HG03575 (cell line): ENCODE data around the gene HEPN1.
A peak's percentile ranks its signal among the peaks of the same experiment; 100 is the strongest.

Experiments used
- ATAC-seq: cut with Tn5 transposase; IDR thresholded peaks from one replicate; pipeline ENCODE4 v1.9.1; 2021; ENCODE audit not compliant: unreplicated experiment, insufficient number of reproducible peaks, low FRiP score; ENCODE audit errors: extremely low read depth

Gene HEPN1

GRCh38 chr11:124896821-124897391 lies 22.1 kb upstream of the HEPN1 start:
- no peak for ATAC-seq

- no peak for ATAC-seq
Observed at GRCh38 chr11:124897674-124898262, 21.3 kb upstream of the HEPN1 start, which contains the start of gene ROBO4. Gene ROBO4 (minus strand): TSS chr11:124897865. CDS start chr11:124897795, 70 bp downstream.

GRCh38 chr11:124898263-124898680 lies 20.8 kb upstream of the HEPN1 start:
- ATAC-seq = no peak

- ATAC-seq = no peak
Observed at GRCh38 chr11:124898711-124899110, 20.3 kb upstream of the HEPN1 start.

GRCh38 chr11:124899383-124900145 lies 19.5 kb upstream of the HEPN1 start:
- ATAC-seq = no peak

GRCh38 chr11:124900464-124900863 lies 18.6 kb upstream of the HEPN1 start:
- ATAC-seq = no peak

GRCh38 chr11:124902616-124903015 lies 16.4 kb upstream of the HEPN1 start:
- no peak for ATAC-seq

GRCh38 chr11:124915541-124916369 lies 3.3 kb upstream of the HEPN1 start:
- ATAC-seq = no peak

GRCh38 chr11:124916370-124916710 lies 2.7 kb upstream of the HEPN1 start:
- ATAC-seq = no peak

- no peak for ATAC-seq
Observed at GRCh38 chr11:124917115-124917637, 1.9 kb upstream of the HEPN1 start.

- no peak for ATAC-seq
Observed at GRCh38 chr11:124919898-124920297, 848 bp downstream of the HEPN1 start.

- no peak for ATAC-seq
Observed at GRCh38 chr11:124920356-124920755, 1.3 kb downstream of the HEPN1 start.

GRCh38 chr11:124920870-124921609 lies 2.0 kb downstream of the HEPN1 start:
- peak; percentile 48 for ATAC-seq

- no peak for ATAC-seq
Observed at GRCh38 chr11:124922831-124923230, 3.8 kb downstream of the HEPN1 start.

- ATAC-seq = no peak
Observed at GRCh38 chr11:124923296-124923695, 4.2 kb downstream of the HEPN1 start.

- no peak for ATAC-seq
Observed at GRCh38 chr11:124928942-124929665, 10.1 kb downstream of the HEPN1 start.

GRCh38 chr11:124930799-124931198 lies 11.7 kb downstream of the HEPN1 start:
- peak; percentile 64 for ATAC-seq
